NT2/D1 (cell line): ENCODE measurements around the gene PACS1.
A peak's percentile ranks its signal among the peaks of the same experiment; 100 is the strongest.

ENCODE experiments used
- DNase-seq: peaks from one replicate; pipeline ENCODE4 v3.0.0-alpha.2; 2011; ENCODE audit warnings: low read depth, low spot score
- H3K27me3 ChIP-seq: 2 replicates; pipeline ENCODE4 v1.6.0; 2011; ENCODE audit warnings: mild to moderate bottlenecking; ENCODE audit not compliant: insufficient read length, insufficient read depth
- H3K36me3 ChIP-seq: 2 replicates; pipeline ENCODE4 v1.6.1; 2011; ENCODE audit warnings: mild to moderate bottlenecking, low read length, mixed read lengths; ENCODE audit not compliant: insufficient read depth, insufficient read length
- H3K4me1 ChIP-seq: 2 replicates; pipeline ENCODE4 v1.5.1; 2011; ENCODE audit not compliant: insufficient read depth, insufficient read length
- H3K4me3 ChIP-seq: 2 replicates; pipeline ENCODE4 v1.5.1; 2011; ENCODE audit warnings: low read depth; ENCODE audit not compliant: insufficient read length
- H3K9ac ChIP-seq: 2 replicates; pipeline ENCODE4 v1.6.0; 2011; ENCODE audit warnings: low read depth; ENCODE audit not compliant: insufficient read length
- H3K9me3 ChIP-seq: 2 replicates; pipeline ENCODE4 v1.5.1; 2011; ENCODE audit warnings: mild to moderate bottlenecking, low read length; ENCODE audit not compliant: insufficient read depth
- SUZ12 ChIP-seq: IDR thresholded peaks from 2 replicates; pipeline ENCODE4 v1.6.1; 2011; ENCODE audit not compliant: insufficient read length, insufficient read depth; ENCODE audit errors: extremely low read depth
- YY1 ChIP-seq: IDR thresholded peaks from 2 replicates; pipeline ENCODE4 v1.6.1; 2011; ENCODE audit not compliant: insufficient read length, insufficient read depth
- ZNF274 ChIP-seq: IDR thresholded peaks from 2 replicates; pipeline ENCODE4 v1.6.1; 2011; ENCODE audit warnings: mild to moderate bottlenecking, low read depth, low read length

PACS1 gene

DNA sequence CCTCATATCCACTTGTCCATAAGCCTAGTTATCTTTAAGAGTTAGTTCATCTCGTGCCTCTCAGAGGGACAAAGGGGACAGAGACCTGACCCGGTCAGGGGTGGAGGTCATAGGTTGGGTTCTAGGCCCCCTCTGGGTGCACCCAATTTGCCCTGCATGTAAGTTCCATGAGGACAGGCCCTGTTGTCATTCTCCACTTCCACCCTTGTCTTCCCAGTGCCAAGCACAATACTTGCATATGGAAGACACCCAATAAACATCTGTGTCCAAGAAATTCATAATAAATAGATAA is 220.2 kb downstream of the PACS1 start:
- Histone ChIP-seq H3K9me3 (no peaks in the 10 kb centered on the region), H3K4me3 (peak overlapping the region; percentile 90), H3K4me1 (peaks cover 24% of the 10 kb centered on the region), H3K27me3 (peaks cover 49% of the 10 kb centered on the region), H3K36me3 (peaks cover 25% of the 10 kb centered on the region), H3K9ac (no peak overlapping the region)
- TF ChIP-seq YY1 (no peak), SUZ12 (no peak), ZNF274 (no peak)
- no peak for DNase-seq

GRCh38 chr11:66291303-66291705 is 221.2 kb downstream of the PACS1 start:
- Histone ChIP-seq H3K4me3 (peak overlapping the region; percentile 41), H3K27me3 (peaks cover 55% of the 10 kb centered on the region), H3K4me1 (peaks cover 30% of the 10 kb centered on the region), H3K9ac (peak overlapping the region; percentile 73), H3K9me3 (no peaks in the 10 kb centered on the region), H3K36me3 (peaks cover 16% of the 10 kb centered on the region)
- TF ChIP-seq YY1: no peak
- DNase-seq: no peak

- H3K4me3 ChIP-seq: peak within 1 kb of the TSS; percentile 41
- no peaks in the 10 kb centered on the region for H3K9me3 ChIP-seq
- H3K9ac ChIP-seq: peak within 1 kb of the TSS; percentile 73
- peaks cover 55% of the 10 kb centered on the region for H3K27me3 ChIP-seq
- H3K36me3 ChIP-seq: peaks cover 10% of the 10 kb centered on the region
- H3K4me1 ChIP-seq: peaks cover 36% of the 10 kb centered on the region
- TF ChIP-seq ZNF274: no peak
- TF ChIP-seq SUZ12: no peak
- TF ChIP-seq YY1: no peak
- DNase-seq: no peak
Measured at GRCh38 chr11:66291706-66292542, 221.9 kb downstream of the PACS1 start, which contains the start of gene TMEM151A. TSS of gene TMEM151A (plus strand) at chr11:66291894. CDS start at chr11:66292014, 120 bp downstream.

- H3K27me3 ChIP-seq: peaks cover 55% of the 10 kb centered on the region
- TF ChIP-seq SUZ12 (no peak), ZNF274 (no peak), YY1 (no peak)
- peaks cover 3% of the 10 kb centered on the region for H3K36me3 ChIP-seq
- DNase-seq: no peak
- H3K4me3 ChIP-seq: peak overlapping the region; percentile 10
- peak overlapping the region; percentile 26 for H3K9ac ChIP-seq
- no peaks in the 10 kb centered on the region for H3K9me3 ChIP-seq
- peaks cover 37% of the 10 kb centered on the region for H3K4me1 ChIP-seq
Measured at GRCh38 chr11:66292543-66293332, 222.7 kb downstream of the PACS1 start.

DNA sequence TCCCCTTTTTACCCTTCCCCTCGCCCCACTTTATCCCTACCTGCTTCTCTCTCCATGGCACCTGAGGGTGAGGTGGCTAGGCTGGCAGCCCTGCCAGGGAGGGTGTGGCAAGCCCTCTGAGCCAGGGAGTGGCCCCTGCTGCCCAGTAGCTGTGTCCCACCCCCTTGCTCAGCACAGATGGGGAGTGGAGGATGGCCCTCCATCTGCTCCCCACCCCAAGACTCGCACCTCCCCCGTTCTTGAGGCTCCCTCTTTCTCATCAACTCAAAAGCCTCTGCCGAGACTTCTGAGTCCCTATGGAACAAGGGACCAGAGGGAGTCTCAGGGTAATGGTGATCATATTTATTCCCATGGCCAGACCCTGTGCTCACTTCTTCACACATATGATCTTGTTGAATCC is 223.3 kb downstream of the PACS1 start:
- TF ChIP-seq SUZ12 (no peak), YY1 (no peak), ZNF274 (no peak)
- no peak for DNase-seq
- Histone ChIP-seq H3K9me3 (no peaks in the 10 kb centered on the region), H3K4me3 (no peak overlapping the region), H3K36me3 (no peaks in the 10 kb centered on the region), H3K4me1 (peaks cover 34% of the 10 kb centered on the region), H3K27me3 (peaks cover 55% of the 10 kb centered on the region), H3K9ac (no peak overlapping the region)

DNA sequence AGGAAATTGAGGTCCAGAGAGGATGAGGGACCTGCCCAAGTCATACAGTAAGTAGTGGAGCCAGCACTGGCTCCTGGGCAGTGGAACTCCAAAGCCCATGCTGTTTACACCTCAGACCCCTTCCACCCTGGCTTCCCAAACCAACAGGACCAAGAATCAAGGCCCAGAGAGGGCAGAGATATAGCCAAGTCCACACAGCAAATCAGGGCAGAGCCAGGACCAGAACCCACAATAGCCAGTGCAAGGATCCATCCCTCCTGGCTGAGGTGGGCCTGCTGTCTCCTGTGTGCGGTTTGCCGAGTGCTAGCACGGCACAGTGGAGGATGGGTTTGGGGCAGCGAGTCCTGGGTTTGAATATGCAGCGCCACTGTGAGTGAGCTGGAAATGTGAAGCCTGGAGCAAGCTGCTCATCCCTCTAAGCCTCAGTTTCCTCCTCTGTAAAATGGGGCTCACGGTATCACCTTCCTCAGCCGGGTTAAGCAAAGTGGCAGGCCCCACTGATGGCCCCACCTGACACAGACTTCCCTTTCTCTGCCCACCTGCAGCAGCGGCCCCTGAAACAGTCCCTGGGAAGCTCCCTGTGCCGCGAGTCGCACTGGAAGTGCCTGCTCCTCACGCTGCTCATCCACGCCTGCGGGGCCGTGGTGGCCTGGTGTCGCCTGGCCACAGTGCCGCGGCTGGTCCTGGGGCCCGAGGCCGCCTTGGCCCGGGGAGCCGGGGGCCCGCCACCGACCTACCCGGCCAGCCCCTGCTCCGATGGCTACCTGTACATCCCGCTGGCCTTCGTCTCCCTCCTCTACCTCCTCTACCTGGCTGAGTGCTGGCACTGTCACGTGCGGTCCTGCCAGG is 223.9 kb downstream of the PACS1 start:
- no peak overlapping the region for H3K9ac ChIP-seq
- DNase-seq: no peak

More for the DNA sequence above, 223.9 kb downstream of the PACS1 start:
- TF ChIP-seq YY1: no peak
- TF ChIP-seq ZNF274: no peak
- Histone ChIP-seq H3K9me3 (no peaks in the 10 kb centered on the region), H3K36me3 (no peaks in the 10 kb centered on the region), H3K27me3 (peaks cover 55% of the 10 kb centered on the region), H3K4me3 (no peak overlapping the region), H3K4me1 (peaks cover 34% of the 10 kb centered on the region)
